WTC11 (cell line): ENCODE data around the gene LARP7.

Experiments
- GABPB1 ChIP-seq: sonication (generic); formaldehyde crosslinking; IDR thresholded peaks from 2 replicates; pipeline ENCODE4 v1.8.1; 2023; ENCODE audit warnings: mild to moderate bottlenecking, missing genetic modification reagents
- IRF2 ChIP-seq: sonication (generic); formaldehyde crosslinking; IDR thresholded peaks from 2 replicates; pipeline ENCODE4 v1.8.0; 2022; ENCODE audit warnings: low read depth, missing genetic modification reagents, borderline replicate concordance
- NFE2L1 ChIP-seq: sonication (generic); formaldehyde crosslinking; IDR thresholded peaks from 2 replicates; pipeline ENCODE4 v1.8.1; 2023; ENCODE audit warnings: missing genetic modification reagents
- SOX15 ChIP-seq: fragments of 250-450 bp; sonication (Bioruptor Pico); IDR thresholded peaks from 2 replicates; pipeline ENCODE4 v1.9.0; 2021; ENCODE audit warnings: mild to moderate bottlenecking
- SP1 ChIP-seq: sonication (generic); formaldehyde crosslinking; conservative IDR thresholded peaks from 2 replicates; pipeline ENCODE4 v1.8.1; 2022; ENCODE audit warnings: missing genetic modification reagents
- TF ChIP-seq, protein P1 (sequence below): fragments of 200-600 bp; IDR thresholded peaks from 2 replicates; pipeline ENCODE4 v1.8.0; 2022; ENCODE audit warnings: antibody characterized with exemption

DNA sequence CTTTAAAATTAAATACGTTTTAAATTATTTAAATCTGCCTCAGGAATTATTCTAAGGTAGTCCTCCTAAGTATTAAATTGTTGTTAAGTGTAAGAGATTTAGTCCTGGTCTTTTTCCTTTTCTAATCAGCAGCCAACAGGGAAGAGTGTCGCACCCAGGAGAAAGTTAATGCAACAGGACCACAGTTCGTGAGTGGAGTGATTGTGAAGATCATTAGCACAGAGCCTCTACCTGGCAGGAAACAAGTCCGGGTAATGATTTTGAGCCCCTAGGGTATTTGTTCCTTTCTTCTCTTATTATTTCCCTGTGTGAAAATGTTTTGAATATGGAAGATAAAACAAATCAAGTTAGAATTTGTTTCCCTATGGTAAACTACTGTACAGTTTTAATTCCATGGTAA lies 13.4 kb downstream of the LARP7 start:
- TF ChIP-seq IRF2 (CRISPR knock-in tag) (no peak), SP1 (CRISPR knock-in tag) (no peak), SOX15 (CRISPR knock-in tag) (no peak), NFE2L1 (CRISPR knock-in tag) (no peak), GABPB1 (CRISPR knock-in tag) (no peak)
- TF ChIP-seq, protein P1, sequence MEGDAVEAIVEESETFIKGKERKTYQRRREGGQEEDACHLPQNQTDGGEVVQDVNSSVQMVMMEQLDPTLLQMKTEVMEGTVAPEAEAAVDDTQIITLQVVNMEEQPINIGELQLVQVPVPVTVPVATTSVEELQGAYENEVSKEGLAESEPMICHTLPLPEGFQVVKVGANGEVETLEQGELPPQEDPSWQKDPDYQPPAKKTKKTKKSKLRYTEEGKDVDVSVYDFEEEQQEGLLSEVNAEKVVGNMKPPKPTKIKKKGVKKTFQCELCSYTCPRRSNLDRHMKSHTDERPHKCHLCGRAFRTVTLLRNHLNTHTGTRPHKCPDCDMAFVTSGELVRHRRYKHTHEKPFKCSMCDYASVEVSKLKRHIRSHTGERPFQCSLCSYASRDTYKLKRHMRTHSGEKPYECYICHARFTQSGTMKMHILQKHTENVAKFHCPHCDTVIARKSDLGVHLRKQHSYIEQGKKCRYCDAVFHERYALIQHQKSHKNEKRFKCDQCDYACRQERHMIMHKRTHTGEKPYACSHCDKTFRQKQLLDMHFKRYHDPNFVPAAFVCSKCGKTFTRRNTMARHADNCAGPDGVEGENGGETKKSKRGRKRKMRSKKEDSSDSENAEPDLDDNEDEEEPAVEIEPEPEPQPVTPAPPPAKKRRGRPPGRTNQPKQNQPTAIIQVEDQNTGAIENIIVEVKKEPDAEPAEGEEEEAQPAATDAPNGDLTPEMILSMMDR: no peak
